SK-N-SH (cell line): ENCODE results near the gene GANAB.

Source experiments
- CTCF ChIP-seq: fragments of 200-600 bp; sonication (generic); IDR thresholded peaks from 2 replicates; pipeline ENCODE4 v1.6.1; 2017; ENCODE audit warnings: antibody characterized with exemption, mild to moderate bottlenecking, moderate library complexity
- EZH2phosphoT487 ChIP-seq: fragments of 200-600 bp; sonication (generic); IDR thresholded peaks from 2 replicates; pipeline ENCODE4 v1.6.1; 2017; ENCODE audit warnings: low read depth, mixed run types, mild to moderate bottlenecking, antibody characterized with exemption, moderate library complexity, borderline replicate concordance
- FOXJ3 ChIP-seq: sonication (generic); formaldehyde crosslinking; IDR thresholded peaks from 2 replicates; pipeline ENCODE4 v1.5.1; 2020; ENCODE audit warnings: mild to moderate bottlenecking, missing genetic modification reagents
- GABPA ChIP-seq: IDR thresholded peaks from 2 replicates; pipeline ENCODE4 v1.4.0; 2012; ENCODE audit warnings: low read depth, mild to moderate bottlenecking
- GATA2 ChIP-seq: sonication (generic); formaldehyde crosslinking; IDR thresholded peaks from 2 replicates; pipeline ENCODE4 v1.5.0; 2020; ENCODE audit warnings: mild to moderate bottlenecking, missing genetic modification reagents
- JUND ChIP-seq: IDR thresholded peaks from 2 replicates; pipeline ENCODE4 v1.4.0; 2012
- MEF2A ChIP-seq: IDR thresholded peaks from 2 replicates; pipeline ENCODE4 v1.4.0; 2012; ENCODE audit warnings: low read depth, borderline replicate concordance
- POLR2AphosphoS5 ChIP-seq: IDR thresholded peaks from 2 replicates; pipeline ENCODE4 v1.6.1; 2012; ENCODE audit warnings: low read depth, low read length
- RFX5 ChIP-seq: IDR thresholded peaks from 2 replicates; pipeline ENCODE4 v1.6.1; 2012; ENCODE audit warnings: mild to moderate bottlenecking, improper control_type of control experiment, low read length
- TCF12 ChIP-seq: IDR thresholded peaks from 2 replicates; pipeline ENCODE4 v1.4.0; 2012
- USF2 ChIP-seq: fragments of 150-350 bp; IDR thresholded peaks from 2 replicates; pipeline ENCODE4 v1.6.1; 2017; ENCODE audit warnings: antibody characterized with exemption, low read length, low read depth, borderline replicate concordance

- TF ChIP-seq CTCF = 0 out of 2 replicates have a peak, but pooled peaks have one; percentile 9
- no peak for TF ChIP-seq FOXJ3 (CRISPR knock-in tag)
- TF ChIP-seq USF2 = no peak
- TF ChIP-seq RFX5 = no peak
- no peak for TF ChIP-seq POLR2AphosphoS5
- no peak for TF ChIP-seq EZH2phosphoT487
- no peak for TF ChIP-seq JUND
- no peak for TF ChIP-seq GABPA
- no peak for TF ChIP-seq MEF2A
- TF ChIP-seq TCF12 = no peak
- no peak for TF ChIP-seq GATA2 (CRISPR knock-in tag)
Measured at GRCh38 chr11:62627713-62628112, 18.7 kb downstream of the GANAB start.
